Liver (tissue), 3 donors: Measurements from ENCODE around the gene GATB.

Source experiments
- ATF3 ChIP-seq: IDR thresholded peaks from 2 replicates; pipeline ENCODE4 v1.6.1; 2016; ENCODE audit warnings: antibody characterized with exemption
- CTCF ChIP-seq: fragments of 150-350 bp; IDR thresholded peaks from 2 replicates; pipeline ENCODE4 v1.5.1; 2017; ENCODE audit warnings: improper control_type of control experiment, low read depth, low read length; ENCODE audit not compliant: missing input control
- EGR1 ChIP-seq, 2 donors: IDR thresholded peaks; 2 replicates each; pipeline ENCODE4 v1.6.1; 2016 to 2018; ENCODE audit warnings: antibody characterized with exemption in 2 of 2, low read depth in 2 of 2
- GABPA ChIP-seq, 2 donors: IDR thresholded peaks in 1 of 2; conservative IDR thresholded peaks in 1 of 2; 2 replicates each; pipeline ENCODE4 v1.6.1; 2016; ENCODE audit warnings: antibody characterized with exemption in 2 of 2, mild to moderate bottlenecking in 1 of 2, moderate library complexity in 1 of 2
- JUND ChIP-seq, 2 donors: IDR thresholded peaks; 2 replicates each; pipeline ENCODE4 v1.6.1; 2016; ENCODE audit warnings: antibody characterized with exemption in 2 of 2
- RAD21 ChIP-seq, 2 donors: IDR thresholded peaks; 2 replicates each; pipeline ENCODE4 v1.6.1; 2016; ENCODE audit warnings: antibody characterized with exemption in 2 of 2, mild to moderate bottlenecking in 2 of 2
- RXRA ChIP-seq, 2 donors: IDR thresholded peaks; 2 replicates each; pipeline ENCODE4 v1.6.1; 2017 to 2018; ENCODE audit warnings: antibody characterized with exemption in 2 of 2, mild to moderate bottlenecking in 1 of 2
- SP1 ChIP-seq: IDR thresholded peaks from 2 replicates; pipeline ENCODE4 v1.6.1; 2018; ENCODE audit warnings: antibody characterized with exemption, mild to moderate bottlenecking
- TAF1 ChIP-seq: conservative IDR thresholded peaks from 2 replicates; pipeline ENCODE4 v1.6.1; 2016; ENCODE audit warnings: antibody characterized with exemption, mild to moderate bottlenecking
- YY1 ChIP-seq: IDR thresholded peaks from 2 replicates; pipeline ENCODE4 v1.6.1; 2016; ENCODE audit warnings: antibody characterized with exemption, mild to moderate bottlenecking
- ZBTB33 ChIP-seq: IDR thresholded peaks from 2 replicates; pipeline ENCODE4 v1.6.1; 2016; ENCODE audit warnings: antibody characterized with exemption
- TF ChIP-seq, protein P1 (sequence below): IDR thresholded peaks from 2 replicates; pipeline ENCODE4 v1.6.1; 2016; ENCODE audit warnings: antibody characterized with exemption
- TF ChIP-seq, protein P2 (sequence below): IDR thresholded peaks from 2 replicates; pipeline ENCODE4 v1.6.1; 2016; ENCODE audit warnings: antibody characterized with exemption, mild to moderate bottlenecking
- donor health status: healthy.
- donor health status: healthy.

- TF ChIP-seq YY1, result no peak
- TF ChIP-seq, protein P1, sequence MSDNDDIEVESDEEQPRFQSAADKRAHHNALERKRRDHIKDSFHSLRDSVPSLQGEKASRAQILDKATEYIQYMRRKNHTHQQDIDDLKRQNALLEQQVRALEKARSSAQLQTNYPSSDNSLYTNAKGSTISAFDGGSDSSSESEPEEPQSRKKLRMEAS, result no peak
- no peak for TF ChIP-seq CTCF
- TF ChIP-seq JUND (IDR thresholded peaks at IDR 0.05), result no peak
- no peak for TF ChIP-seq TAF1
- TF ChIP-seq RAD21 (IDR thresholded peaks at IDR 0.05), result no peak
- no peak for TF ChIP-seq EGR1 (IDR thresholded peaks at IDR 0.05; ENCODE audit: low read depth in 2 of 2)
- TF ChIP-seq ZBTB33, result no peak
- TF ChIP-seq, protein P2, sequence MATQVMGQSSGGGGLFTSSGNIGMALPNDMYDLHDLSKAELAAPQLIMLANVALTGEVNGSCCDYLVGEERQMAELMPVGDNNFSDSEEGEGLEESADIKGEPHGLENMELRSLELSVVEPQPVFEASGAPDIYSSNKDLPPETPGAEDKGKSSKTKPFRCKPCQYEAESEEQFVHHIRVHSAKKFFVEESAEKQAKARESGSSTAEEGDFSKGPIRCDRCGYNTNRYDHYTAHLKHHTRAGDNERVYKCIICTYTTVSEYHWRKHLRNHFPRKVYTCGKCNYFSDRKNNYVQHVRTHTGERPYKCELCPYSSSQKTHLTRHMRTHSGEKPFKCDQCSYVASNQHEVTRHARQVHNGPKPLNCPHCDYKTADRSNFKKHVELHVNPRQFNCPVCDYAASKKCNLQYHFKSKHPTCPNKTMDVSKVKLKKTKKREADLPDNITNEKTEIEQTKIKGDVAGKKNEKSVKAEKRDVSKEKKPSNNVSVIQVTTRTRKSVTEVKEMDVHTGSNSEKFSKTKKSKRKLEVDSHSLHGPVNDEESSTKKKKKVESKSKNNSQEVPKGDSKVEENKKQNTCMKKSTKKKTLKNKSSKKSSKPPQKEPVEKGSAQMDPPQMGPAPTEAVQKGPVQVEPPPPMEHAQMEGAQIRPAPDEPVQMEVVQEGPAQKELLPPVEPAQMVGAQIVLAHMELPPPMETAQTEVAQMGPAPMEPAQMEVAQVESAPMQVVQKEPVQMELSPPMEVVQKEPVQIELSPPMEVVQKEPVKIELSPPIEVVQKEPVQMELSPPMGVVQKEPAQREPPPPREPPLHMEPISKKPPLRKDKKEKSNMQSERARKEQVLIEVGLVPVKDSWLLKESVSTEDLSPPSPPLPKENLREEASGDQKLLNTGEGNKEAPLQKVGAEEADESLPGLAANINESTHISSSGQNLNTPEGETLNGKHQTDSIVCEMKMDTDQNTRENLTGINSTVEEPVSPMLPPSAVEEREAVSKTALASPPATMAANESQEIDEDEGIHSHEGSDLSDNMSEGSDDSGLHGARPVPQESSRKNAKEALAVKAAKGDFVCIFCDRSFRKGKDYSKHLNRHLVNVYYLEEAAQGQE, result no peak
- no peak for TF ChIP-seq SP1
- no peak for TF ChIP-seq RXRA (IDR thresholded peaks at IDR 0.05)
- TF ChIP-seq ATF3, result no peak
- no peak for TF ChIP-seq GABPA (IDR thresholded peaks at IDR 0.05 in 1 of 2, conservative IDR thresholded peaks at IDR 0.05 in 1 of 2)
Measured at GRCh38 chr4:151649479-151649878, 111.3 kb downstream of the GATB start.
